Ishikawa (cell line): ENCODE measurements around the gene GREB1L.

ENCODE experiments used
- CEBPB ChIP-seq: IDR thresholded peaks from 2 replicates; pipeline ENCODE4 v1.6.1; 2012
- CREB1 ChIP-seq: IDR thresholded peaks from 2 replicates; pipeline ENCODE4 v1.6.1; 2012; ENCODE audit warnings: low read depth
- EGR1 ChIP-seq: IDR thresholded peaks from 2 replicates; pipeline ENCODE4 v1.6.1; 2012
- EP300 ChIP-seq: IDR thresholded peaks from 2 replicates; pipeline ENCODE4 v1.6.1; 2012; ENCODE audit warnings: borderline replicate concordance
- FOXM1 ChIP-seq: IDR thresholded peaks from 2 replicates; pipeline ENCODE4 v1.6.1; 2012; ENCODE audit warnings: low read depth, borderline replicate concordance
- MAX ChIP-seq: IDR thresholded peaks from 2 replicates; pipeline ENCODE4 v1.6.1; 2012
- NFIC ChIP-seq: IDR thresholded peaks from 2 replicates; pipeline ENCODE4 v1.6.1; 2012
- RAD21 ChIP-seq: IDR thresholded peaks from 2 replicates; pipeline ENCODE4 v1.6.1; 2012; ENCODE audit warnings: low read depth
- REST ChIP-seq: IDR thresholded peaks from 2 replicates; pipeline ENCODE4 v1.6.1; 2012; ENCODE audit warnings: low read depth, mild to moderate bottlenecking
- TAF1 ChIP-seq: IDR thresholded peaks from 2 replicates; pipeline ENCODE4 v1.6.1; 2012; ENCODE audit warnings: low read depth, mild to moderate bottlenecking
- TCF12 ChIP-seq: IDR thresholded peaks from 2 replicates; pipeline ENCODE4 v1.6.1; 2012; ENCODE audit warnings: low read depth
- TEAD4 ChIP-seq: IDR thresholded peaks from 2 replicates; pipeline ENCODE4 v1.6.1; 2012
- USF1 ChIP-seq: IDR thresholded peaks from 2 replicates; pipeline ENCODE4 v1.6.1; 2012
- YY1 ChIP-seq: IDR thresholded peaks from 2 replicates; pipeline ENCODE4 v1.6.1; 2012; ENCODE audit warnings: low read depth
- ZBTB7A ChIP-seq: IDR thresholded peaks from 2 replicates; pipeline ENCODE4 v1.6.1; 2012; ENCODE audit warnings: low read depth

The GREB1L gene

GRCh38 chr18:21257386-21257785 lies 15.4 kb downstream of the GREB1L start:
- TF ChIP-seq TAF1 (no peak), ZBTB7A (no peak)

- TF ChIP-seq YY1 (no peak), TCF12 (no peak), FOXM1 (no peak), TAF1 (no peak), EP300 (no peak), NFIC (no peak), CREB1 (no peak), USF1 (no peak), TEAD4 (no peak), CEBPB (no peak), RAD21 (no peak), REST (no peak), EGR1 (no peak), ZBTB7A (no peak), MAX (no peak)
Measured at GRCh38 chr18:21260621-21261020, 18.6 kb downstream of the GREB1L start.

- TF ChIP-seq YY1, result no peak
- TF ChIP-seq TCF12, result no peak
- no peak for TF ChIP-seq FOXM1
- TF ChIP-seq CREB1, result no peak
- TF ChIP-seq NFIC, result no peak
- no peak for TF ChIP-seq REST
Measured at GRCh38 chr18:21261352-21261751, 19.3 kb downstream of the GREB1L start.

GRCh38 chr18:21262244-21262643 lies 20.2 kb downstream of the GREB1L start:
- TF ChIP-seq RAD21, result no peak

GRCh38 chr18:21262979-21263378 lies 20.9 kb downstream of the GREB1L start:
- TF ChIP-seq REST, result no peak
- no peak for TF ChIP-seq CREB1
- TF ChIP-seq USF1, result no peak
- no peak for TF ChIP-seq NFIC
- TF ChIP-seq YY1, result no peak
- no peak for TF ChIP-seq MAX
- TF ChIP-seq RAD21, result no peak
- TF ChIP-seq CEBPB, result no peak
- no peak for TF ChIP-seq ZBTB7A
- no peak for TF ChIP-seq TAF1

- TF ChIP-seq TAF1 (no peak), FOXM1 (no peak), CEBPB (no peak), CREB1 (no peak), TCF12 (no peak), USF1 (no peak), TEAD4 (no peak), MAX (no peak), REST (no peak), EGR1 (no peak), YY1 (no peak), ZBTB7A (no peak), EP300 (no peak), RAD21 (no peak), NFIC (no peak)
Measured at GRCh38 chr18:21264651-21265050, 22.6 kb downstream of the GREB1L start.
